Fibroblast of the aortic adventitia (primary cell): ENCODE results near the gene KLHL21. TPM values are rescaled to one million over a fixed set of nuclear protein-coding genes. Genes with fewer than 3 reads are reported as not detected.
A peak's percentile ranks its signal among the peaks of the same experiment; 100 is the strongest.

Experiments
- DNase-seq: peaks from one replicate; pipeline ENCODE4 v3.0.0-alpha.2; 2010; ENCODE audit warnings: low read depth
- H3K4me3 ChIP-seq: 2 replicates; pipeline ENCODE4 v1.5.1; 2011; ENCODE audit warnings: low read depth, mild to moderate bottlenecking, control low read depth, low read length, moderate library complexity
- CTCF ChIP-seq: IDR thresholded peaks from 2 replicates; pipeline ENCODE4 v1.5.1; 2011; ENCODE audit warnings: mild to moderate bottlenecking, low read length, control low read depth, inconsistent platforms; ENCODE audit not compliant: insufficient read depth
- total RNA-seq: library from RNA; depleted of rRNA; stranded (reverse); fragments of >200 nt; gene quantifications from 2 replicates; pipeline ENCODE4 v1.2.3, GENCODE V29; 2012; ENCODE audit warnings: low replicate concordance

KLHL21 gene
- total RNA-seq, 1 donor, result 40.8 TPM

DNA sequence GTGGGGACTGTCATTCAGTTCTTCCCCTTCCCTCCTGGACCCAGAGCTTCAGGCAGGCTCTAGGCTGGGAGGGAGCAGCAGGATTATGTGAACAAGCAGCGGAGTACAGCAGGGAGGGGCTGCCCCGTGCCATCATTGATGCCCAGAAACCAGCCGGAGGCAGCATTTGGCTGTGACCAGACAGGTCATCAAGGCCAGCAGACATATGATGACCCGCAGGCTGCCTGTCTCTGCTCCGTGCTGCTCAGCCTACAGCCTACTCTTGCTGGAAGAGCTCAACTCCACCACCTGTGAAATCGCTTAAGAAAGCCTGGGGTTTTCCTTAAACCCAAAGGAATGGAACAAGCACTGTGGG lies 4.9 kb downstream of the KLHL21 start:
- no peak for DNase-seq
- H3K4me3 ChIP-seq, result no peak overlapping the region
- TF ChIP-seq CTCF, result no peak

GRCh38 chr1:6596886-6597776 lies 5.5 kb downstream of the KLHL21 start:
- TF ChIP-seq CTCF, result no peak
- peak overlapping the region; percentile 22 for H3K4me3 ChIP-seq
- DNase-seq, result no peak

GRCh38 chr1:6596351-6596750 lies 6.3 kb downstream of the KLHL21 start:
- DNase-seq, result no peak
- peak overlapping the region; percentile 22 for H3K4me3 ChIP-seq
- no peak for TF ChIP-seq CTCF

GRCh38 chr1:6594977-6595740 lies 7.5 kb downstream of the KLHL21 start:
- DNase-seq, result no peak
- H3K4me3 ChIP-seq, result no peak overlapping the region
- no peak for TF ChIP-seq CTCF

DNA sequence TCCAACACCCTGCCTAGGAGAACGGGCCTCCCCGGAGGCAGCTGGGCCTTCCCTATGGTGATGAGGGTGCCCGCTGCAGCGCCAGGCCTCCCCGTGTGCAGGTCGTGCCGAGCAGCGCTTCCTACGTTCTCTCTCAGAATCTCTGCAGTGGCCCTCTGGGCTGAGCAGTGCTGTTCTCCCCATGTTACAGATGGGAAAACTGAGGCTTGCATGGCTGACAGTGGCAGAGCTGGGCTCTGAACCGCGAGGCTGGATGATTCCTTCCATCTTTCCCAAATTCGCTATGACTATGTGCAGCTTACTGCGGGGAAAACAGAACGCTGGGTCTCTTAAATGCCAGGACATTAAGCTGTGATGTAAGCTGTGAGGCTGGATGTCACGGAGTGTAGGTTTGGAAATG lies 8.9 kb downstream of the KLHL21 start:
- TF ChIP-seq CTCF, result no peak
- H3K4me3 ChIP-seq, result no peak overlapping the region
- DNase-seq, result no peak

GRCh38 chr1:6592865-6593593 lies 9.6 kb downstream of the KLHL21 start:
- no peak for TF ChIP-seq CTCF
- no peak overlapping the region for H3K4me3 ChIP-seq
- DNase-seq, result no peak
